Suppressor macrophage treated with lipopolysaccharide for 1 hour (primary cell): ENCODE data around the gene CSNK2B.

Experiments
- DNase-seq, 3 donors: peaks; one replicate each; pipeline ENCODE4 v3.0.0-alpha.2; 2020 to 2022

The CSNK2B gene

GRCh38 chr6:31715022-31715958 is 49.4 kb downstream of the CSNK2B start, which contains the start of gene LY6G6D:
TSS of gene LY6G6D (plus strand) at chr6:31715348. CDS start at chr6:31715356, 8 bp downstream.
- no peak for DNase-seq

- DNase-seq = no peak
These were observed 51.8 kb downstream of the CSNK2B start for GRCh38 chr6:31717499-31718222.

- no peak for DNase-seq
These were observed 52.4 kb downstream of the CSNK2B start for GRCh38 chr6:31718265-31718664.

- DNase-seq = no peak
These were observed 53.1 kb downstream of the CSNK2B start for GRCh38 chr6:31719001-31719400.
